ENCODE measurements around the gene SLC3A2.
A peak's percentile ranks its signal among the peaks of the same experiment; 100 is the strongest.
"Not testable (repeated sequence)": the region's sequence is repeated elsewhere in the genome, so short reads cannot be mapped to it uniquely, and the experiment has no call there.

SLC3A2 gene

DNA sequence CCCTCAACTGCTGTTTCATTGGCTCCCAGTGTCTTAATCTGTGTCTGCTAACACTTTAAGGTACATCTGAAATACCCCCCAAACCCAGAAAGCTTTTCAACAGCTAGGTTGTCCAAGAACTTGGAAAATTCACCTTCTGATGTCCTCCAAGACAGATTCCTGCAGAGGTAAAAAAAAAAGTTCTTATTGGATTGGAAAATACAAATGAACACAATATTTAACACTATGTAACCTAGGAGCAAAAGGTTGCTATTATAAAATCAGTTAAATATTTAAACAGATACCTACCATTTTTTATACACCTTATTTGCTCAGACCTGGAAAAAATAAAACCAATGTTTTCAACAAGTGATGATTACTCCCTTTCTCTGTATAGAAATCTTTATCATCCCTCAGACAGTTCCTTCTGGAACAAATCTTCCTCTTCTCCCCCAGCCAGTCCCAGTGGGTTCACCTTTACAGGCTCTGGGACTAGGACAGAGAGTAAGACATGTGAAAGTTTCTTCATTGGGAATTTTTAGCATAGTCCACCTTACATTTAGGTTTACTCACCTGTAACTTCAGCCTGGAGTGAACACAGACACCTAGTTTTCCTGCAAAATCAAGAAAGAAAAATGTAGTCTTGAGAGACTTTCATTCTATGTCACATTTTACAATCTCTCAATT is 28.0 kb upstream of the SLC3A2 start:
- no peak for DNase-seq (ENCODE audit: low read depth)

DNA sequence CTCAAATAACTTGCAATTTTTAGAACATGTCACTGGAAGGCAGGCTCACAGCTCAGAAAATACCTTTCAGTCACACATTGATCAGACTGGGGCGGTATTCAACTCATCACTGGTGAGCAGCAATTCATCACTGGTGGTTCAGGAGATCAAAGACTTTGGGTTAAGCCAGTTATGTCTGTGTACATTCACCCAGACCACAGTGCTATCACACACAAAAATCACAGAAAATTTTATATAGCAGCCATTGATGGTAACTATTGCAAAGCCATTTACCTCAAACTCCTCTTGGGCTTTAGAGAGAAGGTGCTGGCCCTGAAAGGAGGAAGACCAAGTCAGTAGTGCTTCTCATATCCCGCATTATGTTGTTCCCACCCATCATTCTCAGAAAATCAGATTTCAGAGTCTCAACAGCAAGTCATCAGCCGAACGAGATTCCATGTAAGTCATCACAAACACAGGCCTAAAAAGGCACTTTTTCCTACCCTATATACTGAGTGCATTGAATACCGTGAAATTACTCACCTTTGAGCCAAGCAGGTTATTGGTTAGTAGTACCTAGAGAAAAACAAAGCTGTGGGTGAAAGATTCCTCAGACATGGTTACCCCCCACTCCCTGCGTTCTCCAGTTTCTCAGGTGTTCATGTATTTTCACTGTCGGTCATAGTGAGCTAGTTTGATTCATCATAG is 27.3 kb upstream of the SLC3A2 start:
- DNase-seq (ENCODE audit: low read depth): no peak

DNA sequence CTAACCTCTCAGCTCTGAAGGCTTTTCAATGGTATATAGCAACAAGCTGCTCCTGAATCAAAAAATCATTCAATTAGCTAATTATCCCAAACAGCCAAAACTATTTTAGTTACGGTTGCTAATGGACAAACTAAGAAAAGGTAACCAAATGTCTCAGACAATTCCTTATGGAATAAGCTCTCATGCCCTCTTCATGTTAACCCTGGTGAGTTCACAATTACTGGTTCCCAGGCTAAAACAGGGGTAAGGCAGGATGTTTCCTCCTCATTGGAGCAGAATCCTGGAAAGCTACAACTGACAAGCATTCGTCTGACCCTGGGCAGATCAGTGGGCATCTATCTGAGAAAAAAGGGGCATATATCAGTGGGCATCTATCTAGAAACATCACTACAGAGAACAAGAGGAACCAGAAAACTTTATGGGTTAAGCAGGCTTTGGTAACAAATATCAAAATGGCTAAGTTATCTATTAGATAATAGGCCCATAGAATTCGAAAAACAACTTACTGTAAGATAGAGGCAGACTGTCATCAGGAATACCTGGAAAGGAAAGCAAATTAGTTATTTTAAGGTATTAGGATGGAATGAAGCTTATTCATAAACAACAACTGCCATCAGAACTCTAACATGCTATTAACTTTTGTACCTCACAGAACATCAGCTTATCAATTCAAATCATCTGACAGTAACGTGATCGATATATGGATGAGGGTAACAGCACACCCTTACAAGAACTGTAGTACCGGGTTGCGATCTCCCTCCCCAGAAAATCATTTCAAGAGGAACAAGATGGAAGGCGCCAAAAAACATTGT is 26.5 kb upstream of the SLC3A2 start:
- no peak for DNase-seq (ENCODE audit: low read depth)

DNA sequence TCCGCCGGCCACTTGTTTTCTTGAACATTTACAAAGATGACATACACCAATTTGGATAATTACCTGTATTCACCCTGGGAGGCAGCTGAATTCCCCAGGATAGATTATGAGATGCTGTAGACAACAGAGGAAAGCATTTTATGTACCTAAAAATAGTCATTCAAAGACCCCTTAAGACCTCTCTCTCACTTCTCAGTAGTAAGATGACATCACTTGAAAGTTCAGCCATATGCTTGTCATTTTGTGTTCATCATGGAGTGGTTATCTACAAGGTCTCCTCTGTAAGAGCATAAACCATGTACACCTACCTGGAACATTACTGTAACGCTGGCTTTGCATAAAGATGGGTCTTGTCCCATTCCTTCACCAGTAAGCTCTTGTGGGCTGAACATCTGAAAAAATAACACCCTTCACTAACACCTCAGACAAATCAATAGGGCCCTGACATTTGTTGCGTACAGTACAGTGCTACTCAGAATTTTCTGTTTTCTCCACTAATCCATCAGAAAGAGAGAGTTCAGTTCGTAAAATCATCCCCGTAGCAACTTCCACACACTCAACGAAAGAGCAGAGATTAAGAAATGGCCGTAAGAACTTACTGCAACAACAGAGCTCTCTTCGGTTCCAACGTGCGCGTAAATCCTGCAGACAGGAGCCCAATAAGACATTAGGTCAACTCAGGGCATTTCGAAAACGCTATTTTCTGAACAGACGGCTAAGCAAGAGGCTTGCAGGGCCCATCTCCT is 25.7 kb upstream of the SLC3A2 start:
- DNase-seq (ENCODE audit: low read depth): no peak

DNA sequence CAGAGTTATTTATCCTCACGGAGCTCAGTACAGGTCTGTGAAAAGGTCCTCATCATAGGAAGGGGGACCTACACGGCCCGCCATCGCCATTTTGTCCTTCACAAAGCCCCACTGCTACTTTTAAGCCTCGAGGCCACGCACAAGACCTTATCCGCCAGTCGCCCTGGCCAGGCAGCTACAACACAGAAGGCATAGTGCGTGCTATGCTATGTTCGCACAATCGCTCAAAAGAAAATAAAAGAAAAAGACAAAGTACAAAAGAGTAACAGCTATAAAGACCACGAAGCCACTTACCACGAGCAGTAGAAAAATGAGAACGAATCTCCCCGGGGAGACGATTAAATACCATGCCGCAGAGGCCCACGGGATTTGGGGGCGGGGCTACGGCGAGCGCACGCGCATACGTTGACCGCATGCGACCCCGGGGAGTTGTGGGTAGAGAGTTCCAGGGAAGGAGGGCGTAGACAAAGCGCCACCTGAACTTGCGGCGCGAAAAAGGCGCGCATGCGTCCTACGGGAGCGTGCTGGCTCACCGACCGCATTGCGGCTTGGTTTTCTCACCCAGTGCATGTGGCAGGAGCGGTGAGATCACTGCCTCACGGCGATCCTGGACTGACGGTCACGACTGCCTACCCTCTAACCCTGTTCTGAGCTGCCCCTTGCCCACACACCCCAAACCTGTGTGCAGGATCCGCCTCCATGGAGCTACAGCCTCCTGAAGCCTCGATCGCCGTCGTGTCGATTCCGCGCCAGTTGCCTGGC is 24.9 kb upstream of the SLC3A2 start:
- DNase-seq (ENCODE audit: low read depth): peak; percentile 99

DNA sequence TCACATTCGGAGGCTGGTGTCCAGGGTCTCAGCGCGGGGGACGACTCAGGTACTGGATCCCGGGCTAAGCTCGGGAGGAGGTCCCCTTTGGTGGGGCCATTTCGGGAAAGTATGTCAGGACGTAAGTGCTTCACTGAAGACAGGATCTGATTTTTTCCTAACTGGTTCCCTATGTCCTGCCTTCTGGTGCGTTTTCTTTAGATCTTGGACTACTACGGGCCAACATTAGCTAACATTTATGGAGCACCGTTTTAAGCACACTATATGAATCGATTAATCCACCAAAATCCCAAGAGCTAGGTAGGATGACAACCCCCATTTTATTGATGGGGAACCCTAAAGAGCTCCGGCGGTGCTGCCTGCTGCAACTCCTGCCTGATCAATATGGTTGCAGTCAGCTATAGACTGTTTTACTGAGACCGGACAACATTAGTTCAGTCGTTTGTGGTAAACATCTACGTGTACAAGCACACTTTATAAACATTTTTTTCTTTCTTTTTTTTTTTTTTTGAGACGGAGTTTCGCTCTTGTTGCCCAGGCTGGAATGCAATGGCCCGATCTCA is 24.3 kb upstream of the SLC3A2 start:
- no peak for DNase-seq (ENCODE audit: low read depth)

DNA sequence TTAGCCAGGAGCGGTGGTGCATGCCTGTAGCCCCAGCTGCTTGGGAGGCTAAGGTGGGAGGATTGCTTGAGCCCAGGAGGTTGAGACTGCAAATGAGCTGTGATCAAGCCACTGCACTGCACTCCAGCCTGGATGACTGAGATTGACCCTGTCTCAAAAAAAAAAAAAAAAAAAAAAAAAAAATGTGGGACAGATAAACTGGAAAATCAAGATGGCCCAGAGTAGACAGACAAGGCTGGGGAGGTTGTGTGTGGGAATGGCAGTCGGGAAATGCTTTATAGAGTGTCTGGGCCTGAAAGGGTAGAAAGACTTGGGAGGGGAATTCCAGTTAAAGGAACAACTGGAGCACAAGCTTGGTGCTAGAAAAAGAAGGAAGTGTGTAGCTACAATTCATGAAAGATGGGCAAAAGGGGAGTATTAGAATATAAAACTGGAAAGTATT is 23.1 kb upstream of the SLC3A2 start:
- no peak for DNase-seq (ENCODE audit: low read depth)

GRCh38 chr11:62858201-62858600 is 22.5 kb upstream of the SLC3A2 start:
- DNase-seq (ENCODE audit: low read depth): no peak

DNA sequence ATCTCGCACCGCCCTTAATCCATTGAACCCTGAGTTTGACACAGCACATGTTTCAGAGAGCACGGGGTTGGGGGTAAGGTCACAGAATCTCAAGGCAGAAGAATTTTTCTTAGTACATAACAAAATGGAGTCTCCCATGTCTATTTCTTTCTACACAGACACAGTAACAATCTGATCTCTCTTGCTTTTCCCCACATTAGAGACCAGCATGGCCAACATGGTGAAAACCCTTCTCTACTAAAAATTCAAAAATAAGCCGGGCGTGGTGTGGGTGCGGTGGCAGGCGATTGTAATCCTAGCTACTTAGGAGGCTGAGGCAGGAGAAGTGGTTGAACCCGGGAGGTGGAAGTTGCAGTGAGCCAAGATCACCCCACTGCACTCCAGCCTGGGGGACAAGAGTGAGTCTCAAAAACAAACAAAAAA is 21.4 kb upstream of the SLC3A2 start:
- not testable (repeated sequence) for DNase-seq (ENCODE audit: low read depth)

- DNase-seq (ENCODE audit: low read depth): no peak
Observed at GRCh38 chr11:62860835-62861563, 19.7 kb upstream of the SLC3A2 start.

- DNase-seq (ENCODE audit: low read depth): not testable (repeated sequence)
Observed at GRCh38 chr11:62861564-62862192, 19.0 kb upstream of the SLC3A2 start.

- no peak for DNase-seq (ENCODE audit: low read depth)
Observed at GRCh38 chr11:62863687-62864335, 16.9 kb upstream of the SLC3A2 start.

GRCh38 chr11:62865635-62866034 is 15.1 kb upstream of the SLC3A2 start:
- no peak for DNase-seq (ENCODE audit: low read depth)

GRCh38 chr11:62874851-62875250 is 5.8 kb upstream of the SLC3A2 start:
- no peak for DNase-seq (ENCODE audit: low read depth)

DNA sequence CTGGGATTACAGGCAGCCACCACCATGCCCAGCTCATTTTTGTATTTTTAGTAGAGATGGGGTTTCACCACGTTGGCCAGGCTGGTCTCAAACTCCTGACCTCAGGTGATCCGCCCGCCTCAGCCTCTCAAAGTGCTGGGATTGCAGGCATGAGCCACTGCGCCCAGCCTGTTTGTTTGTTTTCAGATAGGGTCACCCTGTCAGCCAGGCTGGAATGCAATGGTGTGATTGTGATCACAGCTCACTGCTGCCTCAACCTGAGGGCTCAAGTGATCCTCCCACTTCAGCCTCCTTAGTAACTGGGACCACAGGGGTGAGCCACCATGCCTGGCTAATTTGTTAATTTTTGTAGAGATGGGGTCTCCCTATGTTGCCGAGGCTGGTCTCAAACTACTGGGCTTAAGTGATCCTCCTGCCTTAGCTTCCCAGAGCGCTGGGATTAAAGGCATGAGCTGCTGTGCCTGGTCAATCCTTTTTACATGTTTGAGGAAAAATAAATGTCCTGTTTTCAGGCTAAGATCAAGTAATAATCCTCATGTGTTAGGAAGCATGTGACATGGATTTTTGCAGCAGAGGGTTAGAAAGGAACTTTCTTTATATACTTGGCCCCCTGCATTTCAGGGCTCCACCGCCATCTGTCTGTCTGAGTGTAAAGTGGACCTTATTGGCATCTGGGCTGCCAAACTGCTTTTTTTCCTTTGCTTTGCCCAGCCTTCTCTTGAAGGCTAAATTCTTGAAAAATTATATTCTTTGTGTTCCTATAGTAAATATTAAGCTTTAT is 4.8 kb upstream of the SLC3A2 start:
- DNase-seq (ENCODE audit: low read depth): no peak

GRCh38 chr11:62876712-62877111 is 4.0 kb upstream of the SLC3A2 start:
- no peak for DNase-seq (ENCODE audit: low read depth)

DNA sequence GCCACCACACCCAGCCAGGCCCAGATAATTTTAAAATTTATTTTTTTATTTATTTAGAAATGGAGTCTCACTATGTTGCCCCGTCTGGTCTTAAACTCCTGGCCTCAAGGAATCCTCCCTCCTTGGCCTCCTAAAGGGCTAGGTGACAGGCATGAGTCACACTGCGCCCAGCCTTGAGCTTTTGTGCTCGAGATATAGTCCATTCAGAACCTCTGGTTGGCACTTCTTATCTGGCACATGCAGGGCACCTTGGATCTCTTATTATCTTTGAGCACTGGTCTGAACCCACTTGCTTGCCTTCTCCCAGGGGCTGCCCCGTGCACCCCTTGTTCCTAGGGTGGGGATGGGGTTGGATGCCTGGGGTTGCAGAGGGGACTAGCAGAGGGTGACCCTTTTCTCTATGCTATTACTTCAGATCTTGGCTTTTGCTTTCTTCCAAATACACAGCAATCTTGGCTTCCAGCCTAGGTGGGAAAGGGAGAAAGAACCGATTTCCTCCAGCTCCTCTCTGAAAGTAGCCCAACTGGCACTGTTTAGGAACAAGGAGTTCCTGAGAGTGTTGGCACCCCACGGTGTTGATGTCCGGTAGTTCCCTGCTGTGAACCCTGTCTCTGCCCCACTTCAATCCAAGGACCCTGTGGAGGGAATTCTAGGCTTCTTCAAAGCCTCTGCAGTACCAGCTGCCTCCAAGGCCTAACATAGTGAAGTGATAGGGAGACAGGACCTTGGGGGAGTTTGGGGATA is 1.3 kb upstream of the SLC3A2 start:
- no peak for DNase-seq (ENCODE audit: low read depth)

DNA sequence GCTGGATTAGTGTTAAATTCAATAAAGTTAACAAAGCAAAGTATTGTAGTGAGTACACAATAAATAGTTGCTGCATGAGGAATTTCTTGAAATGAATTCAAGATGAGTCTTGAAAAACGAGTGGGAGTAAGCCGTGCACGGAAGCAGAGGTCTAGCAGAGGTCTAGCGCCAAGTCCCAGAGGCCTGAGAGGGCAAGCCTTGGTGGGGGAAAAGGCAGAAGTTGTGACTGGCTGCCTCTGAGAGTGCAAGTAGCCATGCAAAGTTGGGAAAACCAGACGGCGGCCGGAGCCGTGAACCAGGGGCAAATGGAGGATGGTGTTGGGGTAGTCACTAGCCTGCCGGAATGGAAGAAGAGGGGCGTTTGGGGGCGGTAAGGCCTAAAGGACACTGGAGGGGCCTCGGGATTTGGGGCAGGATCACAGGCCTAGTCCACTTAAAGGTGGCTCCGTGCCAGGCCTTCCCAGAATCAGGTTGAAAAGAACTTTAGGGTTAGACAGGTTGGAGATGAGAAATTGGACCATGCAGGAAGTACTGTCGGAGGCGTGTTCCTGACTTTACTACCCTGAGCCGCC is 379 bp upstream of the SLC3A2 start:
- no peak for DNase-seq (ENCODE audit: low read depth)

All from CMK (cell line).